Fibroblast of mammary gland (primary cell): ENCODE results near the gene ITPKB.

ENCODE experiments used
- DNase-seq: peaks from one replicate; pipeline ENCODE4 v3.0.0-alpha.2; 2010; ENCODE audit warnings: low read depth
- H3K4me3 ChIP-seq: 2 replicates; pipeline ENCODE4 v1.5.1; 2011; ENCODE audit warnings: low read depth, mild to moderate bottlenecking, low read length, moderate library complexity; ENCODE audit not compliant: control insufficient read depth
- TF ChIP-seq, protein P1 (sequence below): conservative IDR thresholded peaks from 2 replicates; pipeline ENCODE4 v1.5.1; 2011; ENCODE audit warnings: low read depth, low read length, inconsistent platforms; ENCODE audit not compliant: control insufficient read depth, insufficient read depth

The ITPKB gene

DNA sequence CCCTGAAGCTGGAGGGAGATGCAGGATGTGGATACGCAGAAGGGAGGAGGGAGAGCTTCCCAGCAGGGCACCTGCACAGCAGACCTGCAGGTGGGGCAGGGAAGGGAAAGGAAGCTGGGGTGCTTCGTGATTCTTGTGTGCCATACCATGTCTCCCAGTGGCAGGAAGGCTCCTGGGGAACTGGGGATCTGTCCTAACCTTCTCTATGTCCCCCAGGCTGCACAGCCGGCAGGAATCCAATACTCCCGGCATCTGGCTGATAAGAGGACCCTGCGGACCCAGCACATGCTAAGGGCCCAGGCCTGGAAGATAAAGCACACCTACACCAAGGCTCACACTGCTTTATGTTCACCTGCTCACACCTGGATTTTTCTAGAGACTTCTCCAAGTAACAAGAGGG, 79.4 kb downstream of the ITPKB start:
- no peak for DNase-seq
- no peak overlapping the region for H3K4me3 ChIP-seq
- TF ChIP-seq, protein P1, sequence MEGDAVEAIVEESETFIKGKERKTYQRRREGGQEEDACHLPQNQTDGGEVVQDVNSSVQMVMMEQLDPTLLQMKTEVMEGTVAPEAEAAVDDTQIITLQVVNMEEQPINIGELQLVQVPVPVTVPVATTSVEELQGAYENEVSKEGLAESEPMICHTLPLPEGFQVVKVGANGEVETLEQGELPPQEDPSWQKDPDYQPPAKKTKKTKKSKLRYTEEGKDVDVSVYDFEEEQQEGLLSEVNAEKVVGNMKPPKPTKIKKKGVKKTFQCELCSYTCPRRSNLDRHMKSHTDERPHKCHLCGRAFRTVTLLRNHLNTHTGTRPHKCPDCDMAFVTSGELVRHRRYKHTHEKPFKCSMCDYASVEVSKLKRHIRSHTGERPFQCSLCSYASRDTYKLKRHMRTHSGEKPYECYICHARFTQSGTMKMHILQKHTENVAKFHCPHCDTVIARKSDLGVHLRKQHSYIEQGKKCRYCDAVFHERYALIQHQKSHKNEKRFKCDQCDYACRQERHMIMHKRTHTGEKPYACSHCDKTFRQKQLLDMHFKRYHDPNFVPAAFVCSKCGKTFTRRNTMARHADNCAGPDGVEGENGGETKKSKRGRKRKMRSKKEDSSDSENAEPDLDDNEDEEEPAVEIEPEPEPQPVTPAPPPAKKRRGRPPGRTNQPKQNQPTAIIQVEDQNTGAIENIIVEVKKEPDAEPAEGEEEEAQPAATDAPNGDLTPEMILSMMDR, result no peak

DNA sequence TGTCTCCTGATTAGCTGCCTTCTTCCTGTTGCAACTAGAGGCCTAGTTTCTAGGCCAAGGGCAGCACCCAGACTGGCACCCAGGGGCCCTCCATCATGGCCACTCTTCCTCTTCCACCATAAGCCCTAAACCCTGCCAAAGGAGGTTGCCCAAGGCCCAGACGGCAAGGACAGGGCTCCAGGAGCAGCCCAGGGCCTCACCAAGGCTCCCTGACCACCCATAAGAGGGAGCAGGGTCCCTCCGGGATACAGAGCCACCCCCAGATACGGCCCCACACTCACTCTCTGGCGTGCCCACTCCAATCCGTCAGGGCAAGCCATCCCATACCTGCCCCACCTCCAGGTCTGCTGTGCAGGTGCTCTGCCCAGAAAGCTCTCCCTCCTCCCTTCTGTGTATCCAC, 79.9 kb downstream of the ITPKB start:
- no peak for DNase-seq
- H3K4me3 ChIP-seq, result no peak overlapping the region
- TF ChIP-seq, protein P1, result no peak

DNA sequence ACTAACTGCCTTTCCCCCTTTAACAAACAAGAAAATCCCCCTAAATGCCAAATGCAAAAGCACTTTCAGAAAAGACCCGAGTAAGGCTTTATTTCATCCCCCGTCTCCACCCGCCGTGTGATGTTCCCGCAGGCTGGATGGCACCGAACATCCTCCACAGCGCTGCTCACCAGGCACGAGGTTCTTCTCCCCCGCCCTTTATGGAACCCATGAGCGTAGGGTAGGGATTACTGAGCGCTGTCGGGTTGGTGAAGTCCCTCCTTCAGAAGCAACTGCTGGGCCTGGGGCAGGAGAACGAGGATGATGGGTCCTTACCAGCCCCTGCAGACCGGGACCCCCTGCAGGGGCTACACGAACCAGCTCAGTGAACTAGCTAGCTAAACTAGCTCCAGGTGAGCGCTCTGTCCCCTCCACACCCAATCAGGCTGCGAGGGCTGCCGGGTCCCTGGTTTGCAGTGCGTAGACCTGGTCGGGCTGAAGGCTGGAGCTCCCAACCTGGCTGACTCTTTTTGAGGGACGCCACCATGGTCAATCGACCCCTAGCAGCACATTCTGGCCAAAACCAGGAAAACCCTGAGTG, 80.4 kb downstream of the ITPKB start:
- no peak overlapping the region for H3K4me3 ChIP-seq
- TF ChIP-seq, protein P1, result no peak
- DNase-seq, result no peak

DNA sequence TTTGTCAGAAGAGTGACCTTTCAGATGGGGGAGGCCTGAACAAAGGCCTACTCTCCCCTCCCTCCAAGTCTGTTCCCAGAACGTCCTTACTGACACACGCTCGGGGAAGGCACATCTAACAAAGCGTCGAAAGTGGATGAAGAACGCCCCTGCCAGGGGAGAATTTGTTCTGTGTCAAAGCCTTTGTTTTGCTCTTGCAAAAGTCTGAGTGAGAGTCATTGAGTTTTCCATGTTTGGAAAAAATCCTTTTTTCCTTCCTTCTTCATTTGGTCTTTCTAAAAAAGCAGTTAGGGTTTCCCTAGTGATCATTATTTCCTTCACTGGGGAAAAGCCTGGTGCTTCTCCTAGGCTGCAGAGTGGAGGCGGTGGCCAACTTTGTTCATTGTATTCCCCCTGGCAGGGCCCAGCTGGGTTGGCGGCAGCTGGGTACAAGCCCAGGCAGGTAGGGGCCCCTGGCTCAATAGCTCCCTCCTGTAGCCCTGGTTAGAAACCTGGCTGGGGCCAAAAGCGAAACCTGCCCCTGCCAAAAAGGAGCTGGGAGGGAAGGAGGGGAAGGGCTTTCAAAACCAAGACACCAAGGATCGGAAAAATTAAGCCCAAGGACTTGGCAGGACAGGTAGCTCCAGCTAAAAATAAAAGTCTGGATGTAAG, 81.1 kb downstream of the ITPKB start:
- TF ChIP-seq, protein P1, result no peak

DNA sequence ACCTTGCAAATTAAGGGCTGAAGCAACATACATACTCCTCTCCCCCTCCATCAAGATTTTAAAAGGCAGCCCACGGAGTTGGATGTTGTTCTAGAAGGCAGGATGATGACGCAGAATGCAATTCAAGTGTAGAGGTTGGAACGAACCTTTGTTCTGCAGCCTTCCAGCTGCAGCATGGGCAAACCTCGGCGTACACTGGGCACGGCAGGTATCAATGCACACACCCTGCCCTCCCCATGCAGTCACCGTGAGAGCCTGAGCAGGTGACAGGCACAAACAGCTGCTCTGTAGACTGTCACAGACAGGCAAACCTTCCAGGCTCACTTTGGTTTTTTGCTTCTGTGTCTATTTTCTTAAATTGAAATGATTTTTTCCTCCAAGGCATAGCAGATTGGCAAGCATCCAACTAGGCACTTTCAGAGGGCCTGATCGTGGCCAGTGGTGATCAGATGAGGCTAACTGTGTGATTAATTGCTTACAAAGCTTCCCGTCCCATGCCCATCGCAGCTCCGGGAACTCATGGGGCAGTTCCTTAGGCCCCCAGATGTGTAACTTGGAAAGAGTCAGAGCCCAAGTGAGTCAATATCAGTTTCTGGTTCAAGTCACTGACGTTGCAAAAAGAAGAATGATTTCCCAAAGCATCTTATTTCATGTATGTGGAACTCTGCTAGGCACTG, 82.3 kb downstream of the ITPKB start:
- TF ChIP-seq, protein P1, result no peak
- no peak overlapping the region for H3K4me3 ChIP-seq
- DNase-seq, result peak; percentile 99

More for the DNA sequence above, 81.1 kb downstream of the ITPKB start:
- no peak for DNase-seq
- H3K4me3 ChIP-seq, result no peak overlapping the region

DNA sequence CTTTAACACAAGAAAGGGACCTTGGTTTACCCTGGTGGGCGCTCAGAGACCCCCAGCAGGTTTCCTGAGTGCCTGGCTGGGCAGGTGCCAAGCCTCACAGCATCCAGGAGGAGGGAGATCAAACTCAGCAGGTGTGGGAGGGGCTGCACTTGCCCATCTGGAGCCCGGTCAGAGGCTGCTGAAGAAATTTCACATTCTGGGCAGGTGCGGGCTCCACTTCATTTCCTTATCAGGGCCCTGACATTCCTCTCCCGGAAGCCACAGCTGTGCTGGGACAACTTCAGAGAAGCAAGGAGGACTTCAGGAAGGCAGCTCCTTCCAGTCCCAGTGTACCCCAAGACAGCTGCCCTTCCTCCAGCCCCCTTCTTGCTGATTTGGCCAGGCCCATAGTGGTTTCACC, 82.9 kb downstream of the ITPKB start:
- no peak for DNase-seq
- TF ChIP-seq, protein P1, result no peak
- no peak overlapping the region for H3K4me3 ChIP-seq
